OCI-LY3 (cell line): ENCODE data around the gene HAP1.
"Not testable (repeated sequence)": the region's sequence is repeated elsewhere in the genome, so short reads cannot be mapped to it uniquely, and the experiment has no call there.

ENCODE experiments used
- H2AFZ ChIP-seq: fragments of 200-600, 300-600 bp; shearing (Covaris generic); 2 replicates; pipeline ENCODE4 v1.6.0; 2014; ENCODE audit warnings: antibody characterized with exemption, low read depth, low read length
- H3K27ac ChIP-seq: fragments of 200-600, 300-600 bp; sonication (generic); 2 replicates; pipeline ENCODE4 v1.5.1; 2014; ENCODE audit warnings: mild to moderate bottlenecking, low read length, moderate library complexity, mixed read lengths
- H3K27me3 ChIP-seq: fragments of 200-600, 300-600 bp; sonication (generic); 2 replicates; pipeline ENCODE4 v1.6.1; 2014; ENCODE audit warnings: low read depth, low read length, mixed read lengths
- H3K36me3 ChIP-seq: fragments of 200-600, 300-600 bp; sonication (generic); replicated peaks from 2 replicates; pipeline ENCODE3; 2014; ENCODE audit warnings: low read depth, low read length, mixed read lengths
- H3K4me1 ChIP-seq: fragments of 300-600, 200-600 bp; sonication (generic); 2 replicates; pipeline ENCODE4 v1.6.1; 2014; ENCODE audit warnings: low read length, mixed read lengths
- H3K4me2 ChIP-seq: fragments of 200-600, 300-600 bp; sonication (generic); 2 replicates; pipeline ENCODE4 v1.6.1; 2014; ENCODE audit warnings: low read length, mixed read lengths
- H3K4me3 ChIP-seq: fragments of 300-600, 200-600 bp; sonication (generic); 2 replicates; pipeline ENCODE4 v1.5.1; 2014; ENCODE audit warnings: antibody characterized with exemption, mild to moderate bottlenecking, low read length, moderate library complexity
- H3K79me2 ChIP-seq: fragments of 300-600, 200-600 bp; shearing (Covaris generic); 2 replicates; pipeline ENCODE4 v1.6.1; 2014; ENCODE audit warnings: mild to moderate bottlenecking, low read length, mixed read lengths
- H3K9ac ChIP-seq: fragments of 300-600, 200-600 bp; shearing (Covaris generic); 2 replicates; pipeline ENCODE4 v1.6.0; 2014; ENCODE audit warnings: mild to moderate bottlenecking, low read length, moderate library complexity
- H3K9me3 ChIP-seq: fragments of 200-600, 300-600 bp; shearing (Covaris generic); 2 replicates; pipeline ENCODE4 v1.6.1; 2014; ENCODE audit warnings: low read length, mixed read lengths; ENCODE audit not compliant: insufficient read depth
- H4K20me1 ChIP-seq: fragments of 200-600, 300-600 bp; sonication (generic); 2 replicates; pipeline ENCODE4 v1.6.1; 2016; ENCODE audit warnings: low read length, mixed read lengths; ENCODE audit not compliant: insufficient read depth
- CTCF ChIP-seq: fragments of 200-600, 300-600 bp; sonication (generic); IDR thresholded peaks from 2 replicates; pipeline ENCODE4 v1.5.1; 2014; ENCODE audit warnings: antibody characterized with exemption, low read length, low read depth
- EZH2phosphoT487 ChIP-seq: fragments of 200-600 bp; shearing (Covaris generic); IDR thresholded peaks from 2 replicates; pipeline ENCODE4 v1.6.1; 2018; ENCODE audit warnings: antibody characterized with exemption, mixed run types, low read depth

HAP1 gene

GRCh38 chr17:41777574-41778188, 43.2 kb upstream of the HAP1 start:
- Histone ChIP-seq H3K9me3 (no peaks in the 10 kb centered on the region), H2AFZ (no peak overlapping the region), H3K27ac (no peak overlapping the region), H3K36me3 (no peaks in the 10 kb centered on the region), H4K20me1 (no peaks in the 10 kb centered on the region), H3K4me3 (no peak overlapping the region), H3K4me1 (no peaks in the 10 kb centered on the region), H3K79me2 (no peaks in the 10 kb centered on the region), H3K9ac (no peak overlapping the region), H3K27me3 (peaks cover 6% of the 10 kb centered on the region; the same call in 1 of the 2 replicates), H3K4me2 (no peak overlapping the region)
- TF ChIP-seq CTCF (no peak), EZH2phosphoT487 (no peak)

GRCh38 chr17:41777157-41777573, 42.7 kb upstream of the HAP1 start:
- Histone ChIP-seq H3K9me3 (no peaks in the 10 kb centered on the region), H3K36me3 (no peaks in the 10 kb centered on the region), H3K4me2 (no peak overlapping the region), H2AFZ (no peak overlapping the region), H3K27me3 (peaks cover 6% of the 10 kb centered on the region; the same call in 1 of the 2 replicates), H3K4me3 (no peak overlapping the region), H3K9ac (no peak overlapping the region), H3K79me2 (no peaks in the 10 kb centered on the region), H3K4me1 (no peaks in the 10 kb centered on the region), H3K27ac (no peak overlapping the region), H4K20me1 (no peaks in the 10 kb centered on the region)
- TF ChIP-seq CTCF (no peak), EZH2phosphoT487 (no peak)

- not testable (repeated sequence) for H3K79me2 ChIP-seq, H3K27me3 ChIP-seq, H3K4me1 ChIP-seq, H3K9ac ChIP-seq, H3K4me3 ChIP-seq, H2AFZ ChIP-seq, H3K27ac ChIP-seq, H3K9me3 ChIP-seq, H3K36me3 ChIP-seq, H3K4me2 ChIP-seq, H4K20me1 ChIP-seq
Measured at GRCh38 chr17:41776262-41776900, 41.9 kb upstream of the HAP1 start.

GRCh38 chr17:41775394-41776226, 41.2 kb upstream of the HAP1 start:
- Histone ChIP-seq H2AFZ (no peak overlapping the region), H3K9me3 (no peaks in the 10 kb centered on the region), H3K4me2 (no peak overlapping the region), H3K4me3 (no peak overlapping the region), H3K36me3 (no peaks in the 10 kb centered on the region), H3K9ac (no peak overlapping the region), H3K27me3 (peaks cover 6% of the 10 kb centered on the region; the same call in 1 of the 2 replicates), H3K27ac (no peak overlapping the region), H3K79me2 (no peaks in the 10 kb centered on the region), H4K20me1 (no peaks in the 10 kb centered on the region), H3K4me1 (no peaks in the 10 kb centered on the region)
- no peak for TF ChIP-seq EZH2phosphoT487

- H3K27ac ChIP-seq: no peak overlapping the region
- no peaks in the 10 kb centered on the region for H3K79me2 ChIP-seq
- H4K20me1 ChIP-seq: no peaks in the 10 kb centered on the region
- TF ChIP-seq EZH2phosphoT487 (no peak), CTCF (no peak)
- H3K4me1 ChIP-seq: no peaks in the 10 kb centered on the region
- no peaks in the 10 kb centered on the region for H3K9me3 ChIP-seq
- H3K4me3 ChIP-seq: no peak overlapping the region
- H3K4me2 ChIP-seq: no peak overlapping the region
- no peak overlapping the region for H3K9ac ChIP-seq
- H3K27me3 ChIP-seq: peaks cover 6% of the 10 kb centered on the region; the same call in 1 of the 2 replicates
- no peak overlapping the region for H2AFZ ChIP-seq
- no peaks in the 10 kb centered on the region for H3K36me3 ChIP-seq
Measured at GRCh38 chr17:41773731-41774193, 39.3 kb upstream of the HAP1 start.
